Panc1 (cell line): ENCODE data around the gene PHLDB1.

Experiments
- CTCF ChIP-seq: fragments of 450-650 bp; IDR thresholded peaks from 2 replicates; pipeline ENCODE4 v1.5.1; 2017; ENCODE audit warnings: mild to moderate bottlenecking
- POLR2AphosphoS5 ChIP-seq: IDR thresholded peaks from 2 replicates; pipeline ENCODE4 v1.6.1; 2012; ENCODE audit warnings: mild to moderate bottlenecking, low read depth, low read length, moderate library complexity

GRCh38 chr11:118628031-118628430, 20.6 kb downstream of the PHLDB1 start:
- no peak for TF ChIP-seq CTCF
- no peak for TF ChIP-seq POLR2AphosphoS5
